Measurements from ENCODE around the gene CEACAM6. TPM values are rescaled to one million over a fixed set of nuclear protein-coding genes. Genes with fewer than 3 reads are reported as not detected.
A peak's percentile ranks its signal among the peaks of the same experiment; 100 is the strongest.
"Not testable (repeated sequence)": the region's sequence is repeated elsewhere in the genome, so short reads cannot be mapped to it uniquely, and the experiment has no call there.

The CEACAM6 gene
- polyA plus RNA-seq, 3 donors, result 0.06 to 0.22 (median 0.17) TPM

- not testable (repeated sequence) for DNase-seq (ENCODE audit: extremely low read depth in 1 of 11, low read depth in 9 of 11, low spot score in 4 of 11)
Measured at GRCh38 chr19:41789053-41789452, 33.7 kb downstream of the CEACAM6 start.

GRCh38 chr19:41792513-41793413 lies 37.4 kb downstream of the CEACAM6 start:
- DNase-seq (ENCODE audit: extremely low read depth in 1 of 11, low read depth in 9 of 11, low spot score in 4 of 11), result peak in 5 of 11 donors; percentile 7 to 27 (median 13)

GRCh38 chr19:41793414-41793727 lies 38.0 kb downstream of the CEACAM6 start:
- no peak for DNase-seq (ENCODE audit: extremely low read depth in 1 of 11, low read depth in 9 of 11, low spot score in 4 of 11)

GRCh38 chr19:41795031-41795461 lies 39.7 kb downstream of the CEACAM6 start:
- DNase-seq (ENCODE audit: extremely low read depth in 1 of 11, low read depth in 9 of 11, low spot score in 4 of 11), result peak in 1 of 11 donors; percentile 5

- no peak for DNase-seq (ENCODE audit: extremely low read depth in 1 of 11, low read depth in 9 of 11, low spot score in 4 of 11)
Measured at GRCh38 chr19:41796362-41796761, 41.0 kb downstream of the CEACAM6 start, which contains the start of gene CEACAM3. TSS of gene CEACAM3 (plus strand) at chr19:41796587. CDS start at chr19:41796678, 91 bp downstream.

- DNase-seq (ENCODE audit: extremely low read depth in 1 of 11, low read depth in 9 of 11, low spot score in 4 of 11), result no peak
Measured at GRCh38 chr19:41796901-41797300, 41.6 kb downstream of the CEACAM6 start.

GRCh38 chr19:41799444-41800000 lies 44.2 kb downstream of the CEACAM6 start:
- peak in 7 of 11 donors; percentile 16 to 43 (median 33) for DNase-seq (ENCODE audit: extremely low read depth in 1 of 11, low read depth in 9 of 11, low spot score in 4 of 11)

GRCh38 chr19:41801031-41801430 lies 45.7 kb downstream of the CEACAM6 start:
- DNase-seq (ENCODE audit: extremely low read depth in 1 of 11, low read depth in 9 of 11, low spot score in 4 of 11), result no peak

GRCh38 chr19:41801792-41802211 lies 46.5 kb downstream of the CEACAM6 start:
- DNase-seq (ENCODE audit: extremely low read depth in 1 of 11, low read depth in 9 of 11, low spot score in 4 of 11), result no peak

GRCh38 chr19:41802770-41803169 lies 47.4 kb downstream of the CEACAM6 start:
- no peak for DNase-seq (ENCODE audit: extremely low read depth in 1 of 11, low read depth in 9 of 11, low spot score in 4 of 11)

GRCh38 chr19:41804336-41804735 lies 49.0 kb downstream of the CEACAM6 start:
- DNase-seq (ENCODE audit: extremely low read depth in 1 of 11, low read depth in 9 of 11, low spot score in 4 of 11), result no peak

GRCh38 chr19:41807176-41807575 lies 51.8 kb downstream of the CEACAM6 start:
- no peak for DNase-seq (ENCODE audit: extremely low read depth in 1 of 11, low read depth in 9 of 11, low spot score in 4 of 11)

GRCh38 chr19:41808663-41809566 lies 53.6 kb downstream of the CEACAM6 start:
- DNase-seq (ENCODE audit: extremely low read depth in 1 of 11, low read depth in 9 of 11, low spot score in 4 of 11), result no peak

GRCh38 chr19:41810301-41810700 lies 55.0 kb downstream of the CEACAM6 start:
- no peak for DNase-seq (ENCODE audit: extremely low read depth in 1 of 11, low read depth in 9 of 11, low spot score in 4 of 11)

GRCh38 chr19:41811036-41811435 lies 55.7 kb downstream of the CEACAM6 start:
- DNase-seq (ENCODE audit: extremely low read depth in 1 of 11, low read depth in 9 of 11, low spot score in 4 of 11), result no peak

- DNase-seq (ENCODE audit: extremely low read depth in 1 of 11, low read depth in 9 of 11, low spot score in 4 of 11), result no peak
Measured at GRCh38 chr19:41811981-41812380, 56.7 kb downstream of the CEACAM6 start.

- DNase-seq (ENCODE audit: extremely low read depth in 1 of 11, low read depth in 9 of 11, low spot score in 4 of 11), result no peak
Measured at GRCh38 chr19:41813911-41814310, 58.6 kb downstream of the CEACAM6 start.

- no peak for DNase-seq (ENCODE audit: extremely low read depth in 1 of 11, low read depth in 9 of 11, low spot score in 4 of 11)
Measured at GRCh38 chr19:41815301-41815700, 60.0 kb downstream of the CEACAM6 start.

GRCh38 chr19:41816761-41817160 lies 61.4 kb downstream of the CEACAM6 start:
- no peak for DNase-seq (ENCODE audit: extremely low read depth in 1 of 11, low read depth in 9 of 11, low spot score in 4 of 11)
